ENCODE data around the gene RHEB.
A peak's percentile ranks its signal among the peaks of the same experiment; 100 is the strongest.

The RHEB gene

DNA sequence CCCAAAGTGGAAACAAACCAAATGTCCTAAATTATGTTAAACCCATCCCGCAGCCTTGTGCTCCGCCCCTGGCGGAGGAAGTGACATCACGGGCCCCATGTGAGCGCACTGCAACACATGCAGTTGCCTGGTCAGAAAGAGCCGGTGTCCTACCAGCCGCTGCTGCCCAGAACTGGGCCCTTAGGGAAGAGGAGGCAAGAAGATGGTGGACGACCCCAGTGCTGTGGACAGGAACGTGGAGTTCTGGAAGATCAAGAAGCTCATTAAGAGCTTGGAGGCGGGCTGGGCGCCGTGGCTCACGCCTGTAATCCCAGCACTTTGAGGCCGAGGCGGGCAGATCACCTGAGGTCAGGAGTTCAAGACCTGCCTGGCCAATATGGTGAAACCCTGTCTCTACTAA lies 18.0 kb downstream of the RHEB start:
- DNase-seq: no peak

DNA sequence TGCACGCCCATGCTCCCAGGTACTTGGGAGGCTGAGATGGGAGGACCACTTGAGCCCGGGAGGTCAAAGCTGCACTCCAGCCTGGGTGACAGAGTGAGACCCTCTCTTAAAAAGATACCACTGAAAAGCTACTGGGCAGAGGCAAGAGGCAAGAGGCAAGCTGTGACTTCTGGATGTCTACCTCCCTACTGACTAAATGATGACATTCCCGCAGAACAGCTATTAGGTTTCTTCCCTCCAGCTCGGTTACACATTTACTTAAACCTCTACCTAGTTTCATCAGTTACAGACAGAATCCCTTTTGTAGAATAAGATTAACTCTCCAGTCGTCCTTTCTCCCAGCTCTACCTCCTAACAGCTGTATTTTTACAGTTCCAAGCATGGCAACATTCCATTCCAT lies 21.2 kb downstream of the RHEB start:
- no peak for DNase-seq

DNA sequence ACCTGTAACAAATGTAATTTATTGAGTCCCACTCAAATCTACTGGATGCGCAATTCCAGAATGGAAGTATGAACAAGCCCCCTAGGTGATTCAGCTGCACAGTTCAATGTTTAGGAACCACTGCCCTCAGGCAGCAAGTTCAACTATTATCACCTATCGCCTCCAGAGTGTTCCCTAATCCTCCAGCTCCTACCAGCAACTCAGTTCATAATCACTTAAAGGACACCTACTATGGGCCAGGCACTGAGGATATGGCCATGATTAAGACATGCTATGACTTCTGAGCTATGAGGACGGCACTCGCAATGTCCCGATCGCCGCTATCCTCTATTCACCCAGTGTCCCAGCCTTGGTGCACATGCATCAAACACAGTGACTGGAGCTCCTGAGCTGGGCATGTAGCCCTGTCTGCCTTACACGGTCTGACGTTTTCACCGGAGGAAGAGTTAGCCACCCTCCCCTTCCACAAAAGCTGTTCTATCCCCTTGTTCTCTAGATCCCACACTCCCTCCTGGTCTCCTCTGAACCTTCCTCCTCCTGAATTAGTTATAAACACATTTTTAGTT lies 22.3 kb downstream of the RHEB start:
- no peak for DNase-seq

DNA sequence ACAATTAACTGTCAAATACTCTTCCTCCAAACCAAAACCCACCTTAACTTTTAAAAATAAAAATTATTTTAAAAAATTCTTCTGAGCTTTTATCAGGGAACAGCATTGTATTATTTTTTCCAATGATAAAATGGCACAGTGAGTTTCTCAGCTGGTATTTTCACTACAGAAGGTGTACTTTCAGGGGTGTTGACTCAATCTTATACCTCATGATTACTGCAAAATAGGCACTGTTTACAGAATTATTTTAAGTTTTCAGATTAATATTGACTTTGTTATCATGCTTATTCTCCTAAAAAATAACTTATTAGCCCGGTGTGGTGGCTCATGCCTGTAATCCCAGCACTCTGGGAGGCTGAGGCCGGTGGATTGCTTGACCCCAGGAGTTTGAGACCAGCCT lies 24.3 kb downstream of the RHEB start:
- no peak for DNase-seq

DNA sequence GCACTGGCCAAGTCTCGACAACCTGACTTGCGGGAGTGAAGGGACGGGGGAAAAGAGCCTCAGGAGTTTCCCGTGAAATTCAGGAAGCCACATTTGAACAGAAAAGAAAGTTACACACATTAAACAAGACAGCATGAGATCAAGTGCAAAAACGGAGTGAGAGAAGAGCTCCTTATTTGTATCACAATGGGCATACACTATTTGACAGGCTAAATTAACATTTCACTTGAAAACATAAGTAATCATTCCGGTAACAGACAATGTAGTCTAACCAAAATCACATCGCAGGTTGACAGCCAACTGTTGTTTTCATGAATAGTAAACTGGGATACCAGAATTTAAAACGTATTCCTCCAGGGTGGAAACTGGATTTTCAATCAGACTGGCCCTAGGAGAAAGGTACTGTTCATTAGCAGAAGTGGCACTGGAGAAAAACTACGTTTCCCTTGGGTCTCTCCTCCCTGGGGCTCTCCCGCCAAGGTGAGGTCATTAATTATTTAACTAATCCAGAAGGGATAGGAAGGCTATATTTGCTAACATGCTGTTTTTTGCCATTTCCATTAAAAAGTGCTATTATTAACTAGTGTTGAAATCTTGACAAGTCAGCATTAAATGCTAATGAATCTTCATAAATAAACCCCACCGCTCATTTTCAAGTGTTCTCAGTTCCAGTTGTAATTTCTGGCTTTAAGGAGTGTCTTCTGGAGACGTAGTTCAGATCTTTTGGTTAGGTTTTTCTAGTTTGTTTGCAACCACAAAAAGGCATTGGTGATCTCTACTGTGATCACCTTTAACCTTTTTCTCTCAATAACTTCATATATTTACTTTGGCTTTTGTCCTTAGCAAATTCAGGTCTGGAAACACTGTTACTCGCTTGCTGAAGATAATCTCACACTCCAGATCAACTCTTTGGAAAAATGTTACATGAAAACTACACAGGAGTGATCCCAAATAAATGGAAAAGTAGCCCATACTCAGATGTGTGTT lies 25.1 kb downstream of the RHEB start:
- no peak for DNase-seq

DNA sequence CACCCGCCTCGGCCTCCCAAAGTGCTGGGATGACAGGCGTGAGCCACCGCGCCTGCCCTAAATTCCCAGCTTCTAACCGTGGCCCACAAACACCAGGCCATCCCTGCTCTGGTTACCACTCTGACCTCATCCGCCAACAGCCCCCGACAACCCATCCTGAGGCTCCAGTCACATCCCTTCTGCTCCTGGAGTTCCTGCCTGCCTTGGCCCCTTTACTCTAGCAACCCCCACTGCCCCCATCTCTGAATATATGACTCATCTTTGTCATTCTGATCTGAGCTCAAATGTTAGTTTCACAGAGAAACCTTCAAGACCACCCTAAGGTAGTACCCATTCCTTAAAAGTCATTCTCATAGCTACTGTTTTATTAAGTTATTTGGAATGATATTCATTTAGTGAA lies 26.6 kb downstream of the RHEB start:
- DNase-seq: no peak

DNA sequence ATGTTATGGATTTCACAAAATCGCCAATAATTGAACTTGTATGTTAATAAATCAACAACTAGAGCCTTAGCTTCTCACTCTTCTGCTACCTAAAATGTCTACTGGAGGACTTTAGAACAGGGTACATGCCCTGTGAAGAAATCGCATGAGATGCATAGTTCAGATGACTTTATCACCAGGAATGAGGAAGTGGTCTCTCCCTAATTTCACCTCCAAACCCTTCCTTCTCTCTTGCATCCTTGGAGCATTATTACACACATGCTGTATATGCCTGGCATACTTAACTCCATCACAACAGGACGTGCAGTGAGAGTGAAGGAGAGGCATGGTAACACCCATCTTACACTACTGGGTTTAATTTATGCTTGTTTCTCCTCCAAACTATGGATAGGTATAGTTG lies 27.8 kb downstream of the RHEB start:
- no peak for DNase-seq

DNA sequence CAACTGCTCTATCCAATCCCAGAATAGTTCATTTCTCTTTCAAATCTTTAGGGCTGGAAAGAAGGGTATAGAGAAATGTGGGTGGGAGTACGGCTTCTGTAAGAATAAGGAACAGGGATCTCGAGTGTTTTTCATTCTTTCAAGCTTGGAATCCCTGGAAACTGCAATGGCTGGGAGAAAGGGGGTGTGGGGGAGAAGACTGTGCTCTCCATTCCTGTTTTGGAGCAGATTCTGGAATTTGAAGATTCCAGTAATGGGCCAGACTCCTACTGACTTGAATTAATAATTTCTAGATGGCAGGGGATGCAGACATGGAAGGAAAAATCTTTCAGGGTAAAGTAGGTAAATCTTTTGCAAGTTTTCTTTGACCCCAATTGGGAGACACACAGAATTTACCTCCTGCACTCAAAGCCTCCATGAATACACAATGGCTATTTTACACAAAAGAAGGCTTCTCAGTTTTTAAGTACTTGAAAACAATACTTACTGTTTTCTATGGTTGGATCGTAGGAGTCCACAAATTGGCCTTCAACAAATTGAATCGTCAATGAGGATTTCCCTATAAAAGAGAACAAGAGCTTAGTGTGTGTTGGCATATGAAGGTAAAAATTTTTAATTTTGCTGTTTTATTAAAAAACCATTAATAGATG lies 29.1 kb downstream of the RHEB start:
- DNase-seq: no peak

DNA sequence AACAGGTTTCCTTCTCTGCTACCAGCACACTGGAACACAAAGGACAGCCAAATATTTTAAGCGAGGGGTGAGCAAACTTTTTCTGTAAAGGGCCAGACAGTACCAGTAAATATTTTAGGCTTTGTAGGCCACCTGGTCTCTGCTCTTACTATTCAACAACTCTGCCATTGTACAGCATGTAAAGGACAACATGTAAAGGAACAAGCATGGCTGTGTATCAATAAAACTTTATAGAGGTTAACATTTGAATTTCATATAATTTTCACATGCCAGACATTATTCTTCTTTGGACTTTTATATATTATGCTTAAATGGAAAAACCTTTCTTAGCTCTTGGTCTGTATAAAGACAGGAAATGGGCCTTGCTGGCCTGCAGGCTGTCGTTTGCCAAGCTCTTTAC lies 30.2 kb downstream of the RHEB start:
- DNase-seq: no peak

DNA sequence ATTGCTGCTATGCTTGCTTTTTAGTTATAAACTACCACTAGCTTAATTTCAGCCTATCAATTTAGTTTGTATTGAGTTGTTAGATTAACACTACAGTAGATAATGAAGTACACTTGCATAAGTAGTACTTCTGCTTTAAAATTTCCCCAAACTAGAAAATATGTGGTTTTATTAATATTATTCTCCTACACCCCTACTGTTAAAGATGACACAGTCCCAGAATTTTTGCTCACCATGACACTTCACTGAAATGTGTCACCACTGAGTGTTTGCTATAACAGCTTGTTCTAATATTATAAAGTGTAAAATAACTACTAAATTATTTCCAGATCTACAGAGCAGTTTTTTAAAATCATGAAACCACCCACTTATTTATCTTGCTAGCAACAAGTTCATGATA lies 31.6 kb downstream of the RHEB start:
- DNase-seq: no peak

DNA sequence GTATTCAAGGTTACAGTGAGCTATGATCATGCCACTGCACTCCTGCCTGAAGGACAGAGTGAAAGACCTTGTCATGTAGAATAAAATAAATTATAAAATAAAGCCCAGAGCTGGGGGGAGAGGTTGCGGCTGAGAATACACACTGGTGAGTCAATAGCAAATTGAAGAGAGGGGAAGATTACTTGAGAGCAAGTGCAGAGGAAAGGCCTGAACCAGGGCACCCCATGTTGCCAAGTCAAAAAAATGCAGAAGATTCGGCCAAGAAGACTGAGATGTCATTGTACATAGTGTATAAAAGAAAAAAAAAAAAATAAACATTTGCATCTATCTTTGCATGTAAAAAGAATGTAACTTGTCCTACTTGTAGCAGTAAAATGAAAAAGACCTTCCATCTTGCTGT lies 32.5 kb downstream of the RHEB start:
- DNase-seq: no peak

DNA sequence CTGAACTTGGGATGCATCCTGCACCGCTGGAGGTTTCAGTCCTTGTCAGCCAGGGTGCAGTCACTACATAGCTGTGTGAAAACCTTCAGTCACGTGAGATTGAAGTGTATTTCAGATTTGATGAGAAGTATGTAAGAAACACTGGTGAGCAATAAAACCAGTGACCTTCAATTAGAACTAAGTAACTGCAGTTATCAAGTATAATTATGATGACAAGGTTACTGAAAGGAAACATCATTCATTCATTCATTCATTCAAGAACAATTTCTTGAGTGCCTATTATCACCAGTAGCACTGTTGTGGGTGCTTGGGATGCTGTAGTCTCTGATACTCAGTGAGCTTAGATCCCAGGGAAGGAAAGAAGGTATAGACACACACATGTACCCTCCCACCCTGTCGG lies 33.6 kb downstream of the RHEB start:
- no peak for DNase-seq

DNA sequence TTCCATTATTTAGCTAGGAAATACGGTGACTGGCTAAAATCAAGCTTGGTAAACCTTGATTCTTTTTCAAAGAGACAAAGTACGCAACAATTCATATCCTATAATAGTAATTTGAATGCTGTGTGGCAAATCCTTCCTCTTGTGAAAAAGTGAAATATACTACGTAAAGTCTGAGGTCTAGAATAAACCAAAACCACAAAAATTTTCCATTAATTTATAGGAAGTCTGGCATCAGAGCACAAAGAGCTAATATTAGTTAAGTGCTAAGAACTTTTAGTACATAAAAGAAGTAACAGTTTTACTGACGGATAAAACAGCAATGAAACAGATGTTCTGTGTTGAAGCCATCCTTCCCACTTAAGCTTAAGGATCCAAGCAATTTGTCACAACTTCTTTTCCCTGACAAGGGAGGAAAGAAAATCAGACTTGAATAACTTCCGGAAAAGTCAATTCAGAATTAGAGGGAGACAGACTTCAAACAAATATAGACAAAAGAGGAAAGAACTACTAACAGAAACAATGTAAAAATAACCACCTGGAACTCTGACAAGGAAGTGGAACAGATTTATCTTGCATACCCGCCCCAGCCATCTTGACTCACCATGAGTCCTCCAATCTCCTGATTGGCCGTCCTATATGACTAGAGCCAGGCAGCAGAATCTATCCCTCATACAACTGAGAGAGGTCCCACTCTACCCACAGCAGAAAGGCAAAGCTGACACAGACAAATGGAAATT lies 34.6 kb downstream of the RHEB start:
- peak; percentile 53 for DNase-seq

DNA sequence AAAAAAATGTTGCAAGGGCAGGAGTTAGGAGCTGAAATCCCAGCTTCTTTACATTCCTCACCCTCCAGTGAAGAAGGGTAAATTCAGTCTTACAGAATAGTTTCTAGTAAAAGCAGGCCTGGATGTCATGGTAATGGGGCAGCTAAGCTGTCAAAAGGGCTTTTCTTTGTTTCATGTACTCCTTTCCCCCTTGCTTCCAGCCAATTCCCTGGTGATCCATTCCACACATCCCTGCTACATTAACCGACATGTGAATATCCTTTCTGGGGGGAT lies 36.0 kb downstream of the RHEB start:
- DNase-seq: no peak

DNA sequence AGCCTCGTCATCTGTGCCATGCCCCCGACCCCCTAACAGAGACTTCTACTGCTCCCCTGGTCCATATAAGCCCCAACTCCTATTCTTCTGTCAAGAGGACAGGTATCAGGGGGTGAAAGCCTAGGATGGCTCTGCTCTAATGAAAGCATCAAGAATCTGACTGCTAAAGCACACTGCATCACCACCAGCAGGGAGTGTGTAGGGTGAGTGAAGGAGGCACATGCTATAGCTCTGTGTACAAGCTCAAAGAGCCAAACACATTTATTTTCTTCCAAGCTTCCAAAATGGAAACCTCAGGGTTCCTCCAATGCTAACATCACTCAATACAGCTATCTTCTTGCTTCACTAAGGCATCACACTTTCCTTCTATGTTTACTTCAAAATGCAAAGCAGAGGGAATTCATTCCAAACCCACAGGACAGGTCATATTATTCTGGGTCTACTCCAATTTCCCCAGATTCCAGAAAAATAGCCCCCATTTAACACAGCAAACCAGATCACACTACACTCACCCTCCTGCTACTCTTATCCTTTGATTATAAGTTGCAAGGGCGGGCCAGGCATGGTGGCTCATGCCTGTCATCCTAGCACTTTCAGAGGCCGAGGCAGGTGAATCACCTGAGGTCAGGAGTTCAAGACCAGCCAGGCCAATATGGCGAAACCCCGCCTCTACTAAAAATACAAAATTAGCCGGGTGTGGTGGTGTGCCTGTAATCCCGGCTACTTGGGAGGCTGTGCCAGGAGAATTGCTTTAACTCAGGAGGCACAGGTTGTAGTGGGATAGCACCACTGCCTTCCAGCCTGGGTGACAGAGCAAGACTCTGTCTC lies 36.6 kb downstream of the RHEB start:
- no peak for DNase-seq

DNA sequence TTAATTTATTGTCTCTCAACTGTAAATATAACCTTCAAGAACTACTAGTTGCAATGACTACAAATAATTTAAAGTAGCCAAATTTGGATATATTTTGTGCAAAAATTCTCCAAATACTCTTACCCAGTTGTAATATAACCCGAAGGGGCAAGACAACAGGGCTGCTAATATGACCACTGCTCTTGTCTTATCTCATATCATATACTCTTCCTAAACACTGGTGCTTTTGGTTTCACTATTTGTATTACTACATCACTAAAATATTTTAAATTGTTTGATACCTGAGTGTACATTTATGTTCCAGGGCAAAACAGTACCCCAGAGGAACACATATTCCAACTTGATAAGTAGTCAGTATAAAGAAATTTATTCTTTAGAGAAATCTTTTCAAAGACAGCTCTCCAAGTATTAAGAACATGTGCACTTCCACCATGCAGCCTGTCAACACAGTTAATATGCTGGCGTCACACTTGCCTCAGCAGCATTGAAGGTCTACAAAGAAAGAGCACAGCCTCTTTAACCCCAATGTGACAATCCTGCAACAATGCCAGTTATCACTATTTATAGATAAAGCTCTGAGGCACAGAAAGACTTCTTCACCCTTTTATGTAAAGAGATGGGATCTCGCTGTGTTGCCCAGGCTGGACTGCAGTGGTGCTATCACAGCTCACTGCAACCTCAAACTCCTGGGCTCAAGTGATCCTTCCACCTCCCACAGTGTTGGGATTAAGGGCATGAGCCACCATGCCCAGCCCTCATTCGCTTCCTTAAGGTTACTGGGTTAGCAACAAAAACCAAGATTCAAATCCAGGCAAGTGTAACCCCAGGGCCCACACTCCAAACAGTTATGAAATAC lies 37.8 kb downstream of the RHEB start:
- no peak for DNase-seq

DNA sequence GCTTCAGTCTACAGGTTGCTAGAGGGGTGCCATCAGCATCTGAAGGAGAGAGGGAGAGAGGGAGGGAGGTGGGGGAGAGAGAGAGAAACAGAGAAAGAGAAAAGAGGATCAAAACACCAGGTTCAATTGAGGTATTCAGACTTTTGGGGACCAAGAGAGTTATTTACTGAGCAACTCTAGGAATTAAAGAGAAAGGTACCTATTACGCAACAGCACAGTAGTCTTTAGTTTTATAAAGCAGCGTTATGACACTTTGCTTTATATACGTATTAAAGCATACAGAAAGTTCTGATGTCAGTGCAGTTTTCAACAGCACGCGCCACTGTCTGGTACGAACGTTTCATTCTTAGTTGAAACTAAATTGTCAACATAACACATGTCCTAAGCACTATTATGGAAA lies 41.8 kb downstream of the RHEB start:
- no peak for DNase-seq

DNA sequence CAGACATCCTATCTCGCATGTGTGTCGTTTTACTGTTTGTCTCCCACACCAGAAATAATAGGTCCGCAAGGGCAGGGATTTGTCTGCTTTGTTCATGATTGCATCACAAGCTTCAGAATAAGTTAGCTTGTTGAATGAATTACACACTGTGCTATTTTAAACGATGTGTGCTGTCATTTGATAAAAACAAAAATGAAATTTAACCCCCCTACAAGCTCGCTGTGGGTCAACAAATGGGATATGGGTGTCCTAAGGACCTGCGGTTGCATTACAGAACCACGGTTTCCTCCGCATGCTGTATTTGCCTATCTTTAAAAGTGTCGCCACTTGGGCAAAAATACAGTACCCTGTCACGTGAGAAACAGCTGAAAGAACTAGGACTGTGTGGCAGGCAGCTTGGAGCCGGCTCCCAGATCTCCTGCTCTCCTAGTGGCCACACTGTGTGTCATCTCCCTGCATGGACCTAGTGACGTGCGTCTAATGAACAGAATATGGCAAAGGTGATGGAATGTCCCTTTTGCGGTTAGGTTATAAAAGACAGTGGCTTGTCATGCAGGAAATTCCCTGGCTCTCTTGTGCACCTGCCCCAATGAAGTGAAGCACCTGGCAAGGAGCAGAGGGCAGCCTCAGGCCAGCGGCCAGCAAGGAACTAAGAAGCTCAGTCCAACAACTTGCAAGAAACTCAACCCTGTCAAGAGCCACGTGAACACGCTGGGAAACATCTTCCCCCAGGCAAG lies 46.9 kb downstream of the RHEB start:
- DNase-seq: no peak

DNA sequence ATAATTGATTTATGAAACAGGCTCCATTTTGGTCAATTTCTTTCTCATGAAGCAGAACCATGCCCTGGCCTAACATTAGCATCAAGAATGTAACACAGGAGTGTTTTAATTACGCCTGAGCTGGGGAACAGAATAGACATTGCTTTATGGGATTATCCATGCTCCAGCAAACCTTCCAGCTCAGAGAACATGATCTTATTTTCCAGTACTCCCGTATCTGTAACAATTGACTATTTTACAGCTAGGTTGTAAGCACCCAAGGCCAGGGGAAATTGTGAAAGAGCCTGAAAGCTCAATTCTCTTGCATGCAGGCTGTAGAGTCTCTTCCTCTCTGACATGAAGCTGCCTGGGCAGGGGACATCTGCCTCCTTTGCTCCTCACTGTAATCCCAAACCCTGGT lies 49.0 kb downstream of the RHEB start:
- DNase-seq: no peak

DNA sequence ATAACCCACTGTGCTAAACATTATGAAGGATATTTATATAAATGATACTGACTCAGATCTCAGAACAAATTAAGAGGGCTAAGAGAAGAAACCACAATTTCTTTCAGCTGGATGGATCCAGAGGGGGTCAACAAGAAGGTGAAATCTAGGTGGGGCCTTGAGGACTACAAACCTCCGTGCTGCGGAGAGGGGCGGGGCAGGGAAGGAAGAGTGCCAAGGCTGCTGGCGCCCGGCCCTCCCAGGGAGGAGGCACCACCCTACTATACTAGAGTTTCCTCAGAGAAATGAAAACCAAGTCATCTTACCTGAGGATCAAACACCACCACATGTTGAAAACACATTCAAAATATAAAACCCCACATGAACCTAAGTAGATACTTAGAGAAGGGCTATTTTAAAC lies 50.4 kb downstream of the RHEB start:
- no peak for DNase-seq

Data from stimulated activated CD4-positive, alpha-beta T cell treated with anti-CD3 and anti-CD28 coated beads, Interleukin-15, amount 100 ng/mL, for 24 hours (primary cell).